Measurements from ENCODE around the gene DTL. TPM values are rescaled to one million over a fixed set of nuclear protein-coding genes. Genes with fewer than 3 reads are reported as not detected.

DTL gene
- total RNA-seq, 4 donors from 2014 or later, result 0.73 to 16.0 TPM; not detected in 2

- DNase-seq, result no peak
- no peaks in the 10 kb centered on the region for H3K4me1 ChIP-seq
- TF ChIP-seq POLR2A (IDR thresholded peaks at IDR 0.05) (no peak), CTCF (IDR thresholded peaks at IDR 0.05) (no peak)
- H3K27me3 ChIP-seq, result no peaks in the 10 kb centered on the region
- H3K4me3 ChIP-seq, result no peak overlapping the region
- H3K27ac ChIP-seq, result no peak overlapping the region
- no peaks in the 10 kb centered on the region for H3K9me3 ChIP-seq
- intact Hi-C loops (cut with DNase I; ENCODE audit: low total_unique reads), result loop anchor here (5.0 kb wide), 1 partner anchor 382 kb away; no protein-coding TSS in a partner anchor
- H3K36me3 ChIP-seq, result no peaks in the 10 kb centered on the region
These were observed 39.3 kb downstream of the DTL start for GRCh38 chr1:212074856-212075255.

GRCh38 chr1:212077028-212077427, 41.5 kb downstream of the DTL start:
- no peak overlapping the region for H3K4me3 ChIP-seq
- no peak for DNase-seq
- no peaks in the 10 kb centered on the region for H3K9me3 ChIP-seq
- H3K27me3 ChIP-seq, result no peaks in the 10 kb centered on the region
- intact Hi-C loops (cut with DNase I; ENCODE audit: low total_unique reads), result no loop called here
- H3K4me1 ChIP-seq, result no peaks in the 10 kb centered on the region
- no peaks in the 10 kb centered on the region for H3K36me3 ChIP-seq
- no peak overlapping the region for H3K27ac ChIP-seq
- TF ChIP-seq CTCF (IDR thresholded peaks at IDR 0.05) (no peak), POLR2A (IDR thresholded peaks at IDR 0.05) (no peak)

- Histone ChIP-seq H3K36me3 (no peaks in the 10 kb centered on the region), H3K9me3 (no peaks in the 10 kb centered on the region), H3K27me3 (no peaks in the 10 kb centered on the region), H3K27ac (no peak overlapping the region), H3K4me3 (no peak overlapping the region), H3K4me1 (no peaks in the 10 kb centered on the region)
- intact Hi-C loops (cut with DNase I; ENCODE audit: low total_unique reads), result no loop called here
- TF ChIP-seq CTCF (IDR thresholded peaks at IDR 0.05), result no peak
- TF ChIP-seq POLR2A (IDR thresholded peaks at IDR 0.05), result no peak
- no peak for DNase-seq
These were observed 43.3 kb downstream of the DTL start for GRCh38 chr1:212078826-212079225.

- H3K4me3 ChIP-seq, result no peak overlapping the region
- H3K27ac ChIP-seq, result no peak overlapping the region
- no peaks in the 10 kb centered on the region for H3K9me3 ChIP-seq
- no peak for DNase-seq
- TF ChIP-seq POLR2A (IDR thresholded peaks at IDR 0.05), result no peak
- no peak for TF ChIP-seq CTCF (IDR thresholded peaks at IDR 0.05)
- H3K4me1 ChIP-seq, result no peaks in the 10 kb centered on the region
- intact Hi-C loops (cut with DNase I; ENCODE audit: low total_unique reads), result no loop called here
- H3K27me3 ChIP-seq, result no peaks in the 10 kb centered on the region
- no peaks in the 10 kb centered on the region for H3K36me3 ChIP-seq
These were observed 47.3 kb downstream of the DTL start for GRCh38 chr1:212082765-212083406.

GRCh38 chr1:212089560-212090163, 54.1 kb downstream of the DTL start:
- H3K27me3 ChIP-seq, result no peaks in the 10 kb centered on the region
- H3K9me3 ChIP-seq, result no peaks in the 10 kb centered on the region
- no peaks in the 10 kb centered on the region for H3K4me1 ChIP-seq
- no peak for TF ChIP-seq POLR2A (IDR thresholded peaks at IDR 0.05)
- no peak for TF ChIP-seq CTCF (IDR thresholded peaks at IDR 0.05)
- no peak overlapping the region for H3K27ac ChIP-seq
- DNase-seq, result no peak
- H3K36me3 ChIP-seq, result no peaks in the 10 kb centered on the region
- intact Hi-C loops (cut with DNase I; ENCODE audit: low total_unique reads), result no loop called here
- no peak overlapping the region for H3K4me3 ChIP-seq
